ENCODE measurements around the gene KIAA0586. TPM values are rescaled to one million over a fixed set of nuclear protein-coding genes. Genes with fewer than 3 reads are reported as not detected.

KIAA0586 gene
- total and polyA plus RNA-seq, 2 of the 13 experiments (the other 11 are each of a cell fraction or from before 2014, with no cell fraction given): 12.6 to 25.2 TPM

DNA sequence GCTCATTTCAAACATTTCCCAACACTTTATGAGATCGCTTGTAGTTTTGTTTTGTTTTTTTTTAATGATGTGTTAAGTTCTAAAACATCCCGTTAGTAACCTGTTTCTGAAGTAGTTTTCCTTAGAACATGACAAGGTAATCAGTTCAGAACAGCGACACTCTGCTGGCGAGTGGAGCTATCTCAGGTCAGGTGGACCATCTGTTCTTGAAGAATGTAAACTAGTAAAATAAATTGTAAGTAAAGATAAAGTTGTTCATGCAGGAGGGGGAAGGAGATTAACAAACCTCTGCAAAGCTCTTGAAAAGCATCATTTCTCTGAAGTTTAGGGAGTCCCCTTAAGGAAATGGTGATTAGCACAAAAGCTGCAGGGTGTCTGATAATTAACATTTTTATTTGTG, 138.3 kb downstream of the KIAA0586 start:
- WGBS (ENCODE audit: low lambda C conversion rate): 48% methylated on average over 4 of the region's 4 CpGs
- Histone ChIP-seq H3K4me3 (replicated peaks in 1 of 3; ENCODE audit: insufficient read depth in 1 of 3, low read depth in 2 of 3, low read length in 3 of 3) (no peak overlapping the region), H3K4me2 (ENCODE audit: low read depth, low read length) (no peak overlapping the region), H3K27ac (ENCODE audit: extremely low read length, insufficient read depth, low read length) (no peak overlapping the region), H2AFZ (ENCODE audit: low read length) (no peak overlapping the region), H3K36me3 (replicated peaks in 1 of 2; ENCODE audit: control insufficient read depth in 1 of 2, insufficient read depth in 2 of 2, low read length in 2 of 2) (no peaks in the 10 kb centered on the region), H3K9ac (ENCODE audit: insufficient read depth, low read depth, low read length) (no peak overlapping the region), H3K9me3 (ENCODE audit: low read length) (no peaks in the 10 kb centered on the region), H3K4me1 (ENCODE audit: insufficient read depth, low read length) (no peaks in the 10 kb centered on the region), H3K27me3 (ENCODE audit: control insufficient read depth in 1 of 2, insufficient read depth in 2 of 2, low read length in 2 of 2) (no peaks in the 10 kb centered on the region), H3K79me2 (ENCODE audit: insufficient read depth, low read length) (no peaks in the 10 kb centered on the region), H4K20me1 (ENCODE audit: insufficient read depth, low read length) (no peaks in the 10 kb centered on the region)
- POLR2A ChIA-PET: no interaction called here
- intact Hi-C loops (cut with micrococcal nuclease; ENCODE audit: unreplicated experiment): no loop called here
- no peak for DNase-seq (ENCODE audit: low spot score)
- no TSS peak for BruUV-seq (replicated peaks)
- no peak for FAIRE-seq
- CTCF ChIA-PET (ENCODE audit: low intra/inter-chr PET ratio, low total read pairs): no interaction called here
- ATAC-seq: no peak
- TF ChIP-seq KMT2A (CRISPR knock-in tag; IDR thresholded peaks at IDR 0.05) (no peak), EEA1 (CRISPR knock-in tag; IDR thresholded peaks at IDR 0.05; ENCODE audit: borderline replicate concordance) (no peak), ADNP (CRISPR knock-in tag; IDR thresholded peaks at IDR 0.05) (no peak), FLYWCH1 (CRISPR knock-in tag; IDR thresholded peaks at IDR 0.05) (no peak), SMAD9 (CRISPR knock-in tag; IDR thresholded peaks at IDR 0.05) (no peak), ZSCAN31 (CRISPR knock-in tag; IDR thresholded peaks at IDR 0.05; ENCODE audit: low read depth) (no peak), RFX1 (IDR thresholded peaks at IDR 0.05) (no peak), PTBP1 (IDR thresholded peaks at IDR 0.05; ENCODE audit: low read depth, low read length, poor library complexity, severe bottlenecking) (no peak), ZNF619 (CRISPR knock-in tag; IDR thresholded peaks at IDR 0.05) (no peak)
- TF ChIP-seq, protein P1, sequence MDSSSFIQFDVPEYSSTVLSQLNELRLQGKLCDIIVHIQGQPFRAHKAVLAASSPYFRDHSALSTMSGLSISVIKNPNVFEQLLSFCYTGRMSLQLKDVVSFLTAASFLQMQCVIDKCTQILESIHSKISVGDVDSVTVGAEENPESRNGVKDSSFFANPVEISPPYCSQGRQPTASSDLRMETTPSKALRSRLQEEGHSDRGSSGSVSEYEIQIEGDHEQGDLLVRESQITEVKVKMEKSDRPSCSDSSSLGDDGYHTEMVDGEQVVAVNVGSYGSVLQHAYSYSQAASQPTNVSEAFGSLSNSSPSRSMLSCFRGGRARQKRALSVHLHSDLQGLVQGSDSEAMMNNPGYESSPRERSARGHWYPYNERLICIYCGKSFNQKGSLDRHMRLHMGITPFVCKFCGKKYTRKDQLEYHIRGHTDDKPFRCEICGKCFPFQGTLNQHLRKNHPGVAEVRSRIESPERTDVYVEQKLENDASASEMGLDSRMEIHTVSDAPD (CRISPR knock-in tag; IDR thresholded peaks at IDR 0.05): no peak
- TF ChIP-seq, protein P2, sequence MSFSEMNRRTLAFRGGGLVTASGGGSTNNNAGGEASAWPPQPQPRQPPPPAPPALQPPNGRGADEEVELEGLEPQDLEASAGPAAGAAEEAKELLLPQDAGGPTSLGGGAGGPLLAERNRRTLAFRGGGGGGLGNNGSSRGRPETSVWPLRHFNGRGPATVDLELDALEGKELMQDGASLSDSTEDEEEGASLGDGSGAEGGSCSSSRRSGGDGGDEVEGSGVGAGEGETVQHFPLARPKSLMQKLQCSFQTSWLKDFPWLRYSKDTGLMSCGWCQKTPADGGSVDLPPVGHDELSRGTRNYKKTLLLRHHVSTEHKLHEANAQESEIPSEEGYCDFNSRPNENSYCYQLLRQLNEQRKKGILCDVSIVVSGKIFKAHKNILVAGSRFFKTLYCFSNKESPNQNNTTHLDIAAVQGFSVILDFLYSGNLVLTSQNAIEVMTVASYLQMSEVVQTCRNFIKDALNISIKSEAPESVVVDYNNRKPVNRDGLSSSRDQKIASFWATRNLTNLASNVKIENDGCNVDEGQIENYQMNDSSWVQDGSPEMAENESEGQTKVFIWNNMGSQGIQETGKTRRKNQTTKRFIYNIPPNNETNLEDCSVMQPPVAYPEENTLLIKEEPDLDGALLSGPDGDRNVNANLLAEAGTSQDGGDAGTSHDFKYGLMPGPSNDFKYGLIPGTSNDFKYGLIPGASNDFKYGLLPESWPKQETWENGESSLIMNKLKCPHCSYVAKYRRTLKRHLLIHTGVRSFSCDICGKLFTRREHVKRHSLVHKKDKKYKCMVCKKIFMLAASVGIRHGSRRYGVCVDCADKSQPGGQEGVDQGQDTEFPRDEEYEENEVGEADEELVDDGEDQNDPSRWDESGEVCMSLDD (CRISPR knock-in tag; IDR thresholded peaks at IDR 0.05; ENCODE audit: borderline replicate concordance): no peak
- TF ChIP-seq, protein P3, sequence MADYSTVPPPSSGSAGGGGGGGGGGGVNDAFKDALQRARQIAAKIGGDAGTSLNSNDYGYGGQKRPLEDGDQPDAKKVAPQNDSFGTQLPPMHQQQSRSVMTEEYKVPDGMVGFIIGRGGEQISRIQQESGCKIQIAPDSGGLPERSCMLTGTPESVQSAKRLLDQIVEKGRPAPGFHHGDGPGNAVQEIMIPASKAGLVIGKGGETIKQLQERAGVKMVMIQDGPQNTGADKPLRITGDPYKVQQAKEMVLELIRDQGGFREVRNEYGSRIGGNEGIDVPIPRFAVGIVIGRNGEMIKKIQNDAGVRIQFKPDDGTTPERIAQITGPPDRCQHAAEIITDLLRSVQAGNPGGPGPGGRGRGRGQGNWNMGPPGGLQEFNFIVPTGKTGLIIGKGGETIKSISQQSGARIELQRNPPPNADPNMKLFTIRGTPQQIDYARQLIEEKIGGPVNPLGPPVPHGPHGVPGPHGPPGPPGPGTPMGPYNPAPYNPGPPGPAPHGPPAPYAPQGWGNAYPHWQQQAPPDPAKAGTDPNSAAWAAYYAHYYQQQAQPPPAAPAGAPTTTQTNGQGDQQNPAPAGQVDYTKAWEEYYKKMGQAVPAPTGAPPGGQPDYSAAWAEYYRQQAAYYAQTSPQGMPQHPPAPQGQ (CRISPR knock-in tag; IDR thresholded peaks at IDR 0.05; ENCODE audit: borderline replicate concordance): no peak
- in situ Hi-C loops (cut with HindIII; ENCODE audit: extremely low pct_ligation_motif_present, low pct_unique_long_range_greater_than_20kb): no loop called here

All from HepG2 (cell line).